Head of caudate nucleus (tissue), 42 donors: Measurements from ENCODE around the gene KCTD1.

Experiments used
- DNase-seq, 42 donors: peaks; one replicate each; pipeline versions ENCODE4 v3.0.0 to v3.0.0-alpha.2; 2020 to 2021; ENCODE audit warnings: mixed read lengths in 7 of 42
- intact Hi-C: fragments of 100-400 bp; cut with DNase I; formaldehyde crosslinking; loops from one replicate; pipeline ENCODE4 v1.15.0; 2022

KCTD1 gene

GRCh38 chr18:26466026-26466425, 82.3 kb downstream of the KCTD1 start:
- DNase-seq = peak in 2 of 42 donors; percentile 32 to 35
- intact Hi-C loops = no loop called here

- intact Hi-C loops = no loop called here
Observed at GRCh38 chr18:26465431-26465830, 82.9 kb downstream of the KCTD1 start.

GRCh38 chr18:26464128-26465011, 84.0 kb downstream of the KCTD1 start:
- intact Hi-C loops = no loop called here
- DNase-seq = peak in 6 of 42 donors; percentile 34 to 67 (median 50)

More at GRCh38 chr18:26465431-26465830, 82.9 kb downstream of the KCTD1 start:
- DNase-seq = peak in 1 of 42 donors; percentile 39

DNA sequence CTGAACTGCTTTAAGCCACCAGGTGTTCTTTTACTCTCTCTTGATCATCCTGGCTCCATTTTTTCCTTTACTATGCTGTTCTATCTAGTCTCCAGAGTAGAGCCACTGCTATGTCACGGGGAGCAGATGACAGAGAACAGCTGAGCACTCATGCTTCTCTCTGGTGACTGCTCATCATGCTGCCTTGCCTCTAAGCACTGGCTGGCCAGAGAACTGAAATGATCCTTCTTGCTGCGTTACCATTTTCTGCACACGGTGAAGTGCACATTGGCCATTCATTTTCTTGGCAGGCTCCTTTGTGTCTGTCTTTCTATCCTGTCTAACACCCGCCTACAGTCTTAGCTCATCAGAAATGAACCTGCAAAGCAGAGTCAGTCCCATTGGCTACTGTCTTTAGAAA, 86.0 kb downstream of the KCTD1 start:
- DNase-seq = peak in 2 of 42 donors; percentile 41 to 43
- intact Hi-C loops = no loop called here

DNA sequence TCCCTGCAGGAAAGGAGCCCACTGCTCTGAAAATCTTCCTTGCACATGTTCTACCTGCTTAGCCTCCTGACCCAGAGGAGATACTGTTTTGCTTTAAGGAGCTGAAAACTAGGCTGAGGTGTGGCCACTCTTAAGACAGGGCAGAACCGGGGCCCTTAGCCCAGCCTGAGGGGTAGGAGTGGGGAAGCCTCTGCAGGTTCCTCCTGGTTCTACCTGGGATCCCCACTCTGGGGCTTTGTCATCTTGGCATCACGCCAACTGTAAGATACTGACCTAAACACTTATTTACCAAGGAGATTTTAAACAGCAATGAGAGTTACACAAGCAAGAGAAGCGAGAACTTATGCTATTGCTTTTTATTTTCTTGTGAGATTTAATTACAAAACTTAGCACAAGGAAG, 86.9 kb downstream of the KCTD1 start:
- intact Hi-C loops = no loop called here
- DNase-seq = peak in 2 of 42 donors; percentile 32 to 40

DNA sequence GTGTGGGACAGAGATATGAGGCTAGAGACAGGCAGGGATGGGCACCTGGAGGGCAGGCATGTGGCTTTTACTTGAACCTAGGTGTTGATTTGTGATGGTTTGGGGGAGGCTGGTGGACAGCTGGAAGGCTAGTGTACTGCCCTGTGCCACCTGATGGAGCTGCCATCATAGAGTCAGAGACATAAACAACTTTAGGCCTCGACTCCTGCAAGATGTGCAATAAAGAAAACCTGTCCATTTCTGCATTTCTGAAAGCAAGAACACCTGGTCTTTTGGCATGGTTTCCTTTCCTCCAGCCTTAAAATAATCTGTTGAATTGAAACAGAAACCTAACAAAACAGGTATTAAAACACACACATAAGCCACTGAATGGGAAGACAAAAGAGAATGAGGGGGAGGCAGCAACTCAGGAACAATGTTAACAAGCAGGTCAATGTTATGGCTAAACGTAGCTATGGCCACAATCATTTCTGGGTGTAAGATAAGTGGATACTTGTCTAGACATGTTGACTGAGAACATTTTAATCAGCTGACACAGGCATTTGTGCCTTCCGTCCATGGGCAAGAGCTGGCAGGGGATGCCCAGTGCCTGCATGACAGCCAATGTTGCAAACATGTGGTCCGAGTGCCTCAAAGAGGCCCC, 87.8 kb downstream of the KCTD1 start:
- peak in 3 of 42 donors; percentile 2 to 40 (median 35) for DNase-seq
- intact Hi-C loops = no loop called here

DNA sequence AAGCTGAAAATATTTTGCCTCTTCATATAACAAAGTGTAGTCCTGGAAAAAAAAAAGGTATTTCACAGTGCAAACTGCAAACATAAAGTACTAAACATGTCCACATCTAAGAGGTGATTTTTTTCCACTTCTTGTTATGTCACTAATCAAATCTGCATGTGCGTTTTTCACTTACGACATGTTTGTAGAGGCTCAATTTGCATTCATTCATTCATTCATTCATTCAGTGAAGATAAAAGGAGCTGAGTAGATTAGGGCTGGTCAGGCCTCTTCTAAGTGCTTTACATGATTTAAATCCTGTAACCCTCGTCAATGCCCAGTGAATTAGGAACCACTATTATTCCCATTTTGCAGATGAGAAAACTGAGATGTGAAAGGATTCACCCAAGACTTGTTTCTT, 88.5 kb downstream of the KCTD1 start:
- intact Hi-C loops = no loop called here
- no peak for DNase-seq

DNA sequence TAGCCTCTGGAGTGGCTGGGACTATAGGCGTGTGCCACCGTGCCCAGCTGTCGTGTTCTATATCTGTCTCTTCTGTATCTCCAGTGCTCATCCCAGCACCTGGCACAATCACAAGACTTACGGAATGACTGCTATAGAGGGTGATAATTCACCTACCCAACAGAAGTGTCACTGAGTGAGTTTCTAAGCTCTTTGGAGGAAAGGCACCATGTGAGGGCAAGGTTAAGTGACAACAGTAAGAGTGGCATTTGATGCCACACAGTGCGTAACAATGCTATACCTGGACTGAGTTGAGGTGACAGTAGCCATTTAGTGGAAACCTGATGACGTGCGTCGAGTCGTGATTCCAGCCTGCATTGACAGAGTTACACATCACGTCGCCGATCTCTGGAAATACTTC, 89.0 kb downstream of the KCTD1 start:
- DNase-seq = peak in 2 of 42 donors; percentile 33 to 39
- intact Hi-C loops = no loop called here

DNA sequence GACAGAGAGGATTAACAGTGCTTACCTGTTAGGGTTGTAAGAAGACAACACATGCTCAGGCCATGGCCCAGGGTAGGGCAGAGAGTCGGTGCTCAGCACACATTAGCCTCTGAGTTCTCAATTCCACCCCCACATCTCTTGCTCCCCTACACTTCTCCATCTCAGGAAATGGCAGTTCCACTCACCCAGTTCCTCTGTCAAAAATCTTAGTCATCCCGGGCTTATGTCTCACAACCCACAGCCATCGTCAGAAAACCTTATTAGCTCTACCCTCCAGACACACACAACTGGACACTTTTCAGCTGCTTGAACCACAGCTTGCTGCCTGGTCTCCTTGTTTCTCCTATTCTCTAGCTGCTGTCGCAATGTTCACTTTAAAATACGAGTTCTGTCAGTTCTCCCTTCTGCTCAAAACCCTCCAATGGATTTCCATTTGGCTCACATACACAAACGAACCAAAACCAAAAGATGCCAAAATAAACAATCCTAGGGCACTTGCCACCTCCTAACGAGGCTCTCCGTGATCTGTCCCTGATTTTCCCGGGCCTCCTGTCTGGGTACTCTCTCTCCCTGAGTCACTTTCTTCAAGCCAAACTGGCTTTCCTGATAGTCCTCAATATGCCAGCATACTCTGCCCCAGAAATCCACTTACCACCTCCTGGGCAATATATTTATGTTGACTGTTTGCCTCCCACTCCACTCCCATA, 89.7 kb downstream of the KCTD1 start:
- peak in 4 of 42 donors; percentile 38 to 50 (median 43) for DNase-seq

DNA sequence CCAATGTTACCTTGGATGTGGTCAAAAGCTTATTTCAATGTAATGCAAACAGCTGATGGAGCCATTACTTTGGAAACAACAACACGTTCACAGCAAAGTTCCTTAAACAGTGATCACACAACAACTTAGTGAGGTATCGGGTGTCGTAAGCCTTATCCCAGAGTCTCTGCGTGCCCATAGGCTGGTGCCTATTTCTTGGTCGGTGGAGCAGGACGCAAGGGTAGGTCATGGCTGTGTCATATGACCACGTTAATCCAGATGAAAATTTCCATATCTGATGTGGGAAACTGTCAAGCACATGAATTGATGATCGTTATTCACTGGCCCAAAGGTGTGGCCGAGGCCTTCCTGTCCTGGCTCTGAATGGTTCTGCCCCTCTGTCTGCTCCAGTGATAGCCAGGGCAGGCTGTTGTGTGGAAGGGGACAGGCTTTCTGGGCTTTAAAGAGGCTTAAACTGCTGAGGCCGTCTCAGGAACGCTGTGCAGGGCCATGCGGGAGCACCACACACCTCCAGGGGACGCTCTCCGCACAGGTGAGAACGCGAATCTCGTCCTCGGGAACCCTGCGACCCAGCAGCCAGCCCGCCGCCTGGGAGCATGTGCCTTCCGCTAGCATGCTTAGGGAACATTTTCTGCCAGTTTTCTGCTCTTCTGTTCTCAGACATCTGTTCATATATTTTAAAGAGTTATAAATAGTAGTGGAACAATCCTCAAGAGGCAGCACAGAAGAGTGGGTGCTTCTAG, 90.6 kb downstream of the KCTD1 start:
- peak; percentile 52 to 92 (median 78) for DNase-seq
- intact Hi-C loops = no loop called here

More for the DNA sequence above, 89.7 kb downstream of the KCTD1 start:
- intact Hi-C loops = no loop called here

GRCh38 chr18:26457195-26457594, 91.2 kb downstream of the KCTD1 start:
- DNase-seq = peak in 1 of 42 donors; percentile 31
- intact Hi-C loops = no loop called here

GRCh38 chr18:26456070-26456491, 92.3 kb downstream of the KCTD1 start:
- intact Hi-C loops = no loop called here
- DNase-seq = no peak

DNA sequence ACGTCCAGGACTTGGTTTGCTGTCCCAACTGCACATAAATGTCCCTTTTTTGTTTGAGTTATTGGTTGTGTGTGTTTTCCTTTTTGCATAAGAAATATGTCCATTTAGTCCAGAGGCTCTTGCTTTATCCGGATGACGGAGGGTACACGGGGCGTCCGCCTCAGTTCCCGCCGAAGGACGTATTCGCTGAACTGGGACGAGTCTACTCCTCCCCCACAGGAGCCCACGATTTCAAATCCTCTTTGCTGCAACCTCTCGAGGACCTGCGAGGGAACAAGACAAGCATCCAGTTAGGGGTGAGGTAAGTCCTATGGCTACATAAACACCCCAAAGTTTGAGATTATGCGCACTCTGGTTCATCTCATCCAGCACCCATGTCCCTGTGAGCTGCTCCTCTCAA, 92.7 kb downstream of the KCTD1 start:
- intact Hi-C loops = no loop called here
- DNase-seq = peak in 1 of 42 donors; percentile 33

- intact Hi-C loops = no loop called here
- DNase-seq = no peak
Observed at GRCh38 chr18:26454616-26455015, 93.7 kb downstream of the KCTD1 start.

DNA sequence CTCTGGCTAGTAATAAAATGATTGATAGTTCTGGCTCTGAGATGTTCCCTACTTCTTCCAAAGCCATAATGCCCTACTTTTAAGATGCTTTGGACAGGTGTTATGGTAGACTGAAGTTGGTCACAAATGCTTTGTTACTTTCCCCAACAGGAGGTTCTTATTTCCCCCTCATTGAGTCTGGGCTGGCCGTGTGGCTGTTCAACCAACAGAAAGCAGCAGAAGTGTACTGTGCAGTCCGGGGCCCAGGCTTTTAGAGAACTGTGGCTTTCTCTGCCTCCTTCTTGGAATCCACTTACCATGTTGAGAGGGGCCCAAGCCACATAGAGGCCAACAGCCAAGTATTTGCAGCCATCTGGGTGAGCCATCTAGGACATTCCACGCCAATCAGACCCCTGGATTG, 94.2 kb downstream of the KCTD1 start:
- DNase-seq = no peak
- intact Hi-C loops = no loop called here

DNA sequence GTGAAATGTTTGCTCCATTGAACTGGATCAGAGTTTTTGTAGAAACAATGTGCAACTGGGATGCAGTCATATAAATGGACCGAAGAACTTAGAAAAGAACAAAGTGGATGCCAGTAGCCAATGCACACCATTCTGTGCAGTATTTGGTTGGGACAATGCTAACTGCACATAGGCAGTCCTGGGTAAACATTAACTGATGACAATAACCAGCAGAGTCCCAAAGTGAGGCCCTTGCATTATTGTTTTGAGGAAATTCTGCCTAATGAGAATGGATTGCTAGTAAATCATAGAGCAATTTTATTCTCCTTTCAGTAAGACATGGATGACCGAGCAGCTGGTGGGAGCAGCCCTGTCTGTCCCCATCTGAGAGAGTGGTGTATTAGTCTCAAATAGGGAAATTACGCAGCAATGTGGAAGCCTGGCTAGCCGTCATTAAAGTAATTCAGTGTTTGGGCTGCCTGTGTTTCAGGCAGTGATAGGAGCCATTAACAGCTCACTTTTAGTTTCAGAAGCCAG, 94.9 kb downstream of the KCTD1 start:
- DNase-seq = peak in 1 of 42 donors; percentile 30
- intact Hi-C loops = no loop called here

DNA sequence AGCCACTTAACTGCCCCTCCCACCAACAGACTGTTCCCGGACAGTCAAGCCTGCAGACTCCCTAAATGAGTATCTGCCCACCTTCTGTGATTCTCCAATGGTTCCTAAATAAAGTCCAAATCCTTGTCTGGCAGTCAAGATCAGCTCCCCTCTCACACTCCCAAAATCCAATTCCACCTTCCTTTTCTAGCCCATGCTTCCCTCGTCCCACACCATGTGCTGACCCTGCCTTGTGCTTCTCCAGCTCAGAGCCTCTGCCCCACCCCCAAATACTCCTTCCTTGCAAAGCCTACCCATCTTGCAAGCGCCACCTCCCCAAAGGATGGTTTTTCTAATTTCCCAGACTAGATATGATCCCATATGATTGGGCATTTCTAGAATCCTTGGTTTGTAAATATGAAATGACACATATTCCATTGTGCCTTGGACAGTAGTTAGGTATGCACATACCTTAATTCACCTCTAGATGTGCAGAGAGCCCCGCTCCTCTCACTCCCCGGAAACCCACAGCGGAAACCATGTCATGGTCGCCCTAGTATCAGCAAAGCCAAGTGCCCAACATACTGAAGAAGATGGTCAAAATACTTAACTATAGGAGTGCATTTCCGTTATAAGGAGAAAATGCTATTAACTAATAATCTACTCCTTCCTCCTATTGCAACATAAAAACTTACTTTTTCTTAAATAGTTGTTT, 97.2 kb downstream of the KCTD1 start:
- intact Hi-C loops = no loop called here
- DNase-seq = peak in 3 of 42 donors; percentile 15 to 40 (median 29)

GRCh38 chr18:26448714-26449159, 99.6 kb downstream of the KCTD1 start:
- intact Hi-C loops = no loop called here
- peak in 4 of 42 donors; percentile 15 to 42 (median 35) for DNase-seq
